BE2C (cell line): Measurements from ENCODE around the gene RASGRF1.

Experiments used
- DNase-seq: peaks from one replicate; pipeline ENCODE4 v3.0.0-alpha.2; 2020
- H3K27me3 ChIP-seq: fragments of 250-450 bp; sonication (Bioruptor Pico); 2 replicates; pipeline ENCODE4 v1.5.1; 2020; ENCODE audit warnings: mild to moderate bottlenecking
- H3K36me3 ChIP-seq: fragments of 250-450 bp; sonication (Bioruptor Pico); 2 replicates; pipeline ENCODE4 v1.5.1; 2020; ENCODE audit warnings: mild to moderate bottlenecking
- H3K4me1 ChIP-seq: fragments of 250-450 bp; sonication (Bioruptor Pico); 2 replicates; pipeline ENCODE4 v1.5.1; 2020
- H3K4me3 ChIP-seq: 2 replicates; pipeline ENCODE4 v1.5.1; 2011; ENCODE audit warnings: low read depth, low read length
- H3K9me3 ChIP-seq: fragments of 250-450 bp; sonication (Bioruptor Pico); 2 replicates; pipeline ENCODE4 v1.5.1; 2020
- TF ChIP-seq, protein P1 (sequence below): IDR thresholded peaks from 2 replicates; pipeline ENCODE4 v1.5.1; 2012; ENCODE audit warnings: mild to moderate bottlenecking, low read depth, low read length

The RASGRF1 gene

DNA sequence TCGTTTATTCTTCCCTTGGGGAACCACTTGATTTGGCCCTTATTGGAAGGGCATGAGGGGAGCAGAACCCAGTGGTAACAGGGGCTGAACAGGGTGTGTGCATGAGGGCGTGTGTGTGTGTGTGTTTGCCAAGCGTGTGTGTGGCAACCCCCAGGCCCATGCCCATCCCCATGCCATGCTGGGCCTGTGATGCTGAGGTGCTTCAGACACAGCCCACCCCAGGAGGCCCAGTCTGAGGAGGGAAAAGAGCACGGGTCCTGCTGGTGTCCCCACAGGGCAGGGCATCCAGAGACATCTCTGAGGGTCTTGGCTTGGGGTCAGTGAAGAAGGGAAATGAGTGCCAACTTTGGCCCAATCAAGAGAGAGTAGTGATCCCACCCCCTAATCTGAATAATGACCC, 71.6 kb downstream of the RASGRF1 start:
- Histone ChIP-seq H3K4me1 (no peaks in the 10 kb centered on the region), H3K27me3 (no peaks in the 10 kb centered on the region), H3K36me3 (no peaks in the 10 kb centered on the region), H3K9me3 (no peaks in the 10 kb centered on the region), H3K4me3 (no peak overlapping the region)
- DNase-seq: no peak
- TF ChIP-seq, protein P1, sequence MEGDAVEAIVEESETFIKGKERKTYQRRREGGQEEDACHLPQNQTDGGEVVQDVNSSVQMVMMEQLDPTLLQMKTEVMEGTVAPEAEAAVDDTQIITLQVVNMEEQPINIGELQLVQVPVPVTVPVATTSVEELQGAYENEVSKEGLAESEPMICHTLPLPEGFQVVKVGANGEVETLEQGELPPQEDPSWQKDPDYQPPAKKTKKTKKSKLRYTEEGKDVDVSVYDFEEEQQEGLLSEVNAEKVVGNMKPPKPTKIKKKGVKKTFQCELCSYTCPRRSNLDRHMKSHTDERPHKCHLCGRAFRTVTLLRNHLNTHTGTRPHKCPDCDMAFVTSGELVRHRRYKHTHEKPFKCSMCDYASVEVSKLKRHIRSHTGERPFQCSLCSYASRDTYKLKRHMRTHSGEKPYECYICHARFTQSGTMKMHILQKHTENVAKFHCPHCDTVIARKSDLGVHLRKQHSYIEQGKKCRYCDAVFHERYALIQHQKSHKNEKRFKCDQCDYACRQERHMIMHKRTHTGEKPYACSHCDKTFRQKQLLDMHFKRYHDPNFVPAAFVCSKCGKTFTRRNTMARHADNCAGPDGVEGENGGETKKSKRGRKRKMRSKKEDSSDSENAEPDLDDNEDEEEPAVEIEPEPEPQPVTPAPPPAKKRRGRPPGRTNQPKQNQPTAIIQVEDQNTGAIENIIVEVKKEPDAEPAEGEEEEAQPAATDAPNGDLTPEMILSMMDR: no peak

DNA sequence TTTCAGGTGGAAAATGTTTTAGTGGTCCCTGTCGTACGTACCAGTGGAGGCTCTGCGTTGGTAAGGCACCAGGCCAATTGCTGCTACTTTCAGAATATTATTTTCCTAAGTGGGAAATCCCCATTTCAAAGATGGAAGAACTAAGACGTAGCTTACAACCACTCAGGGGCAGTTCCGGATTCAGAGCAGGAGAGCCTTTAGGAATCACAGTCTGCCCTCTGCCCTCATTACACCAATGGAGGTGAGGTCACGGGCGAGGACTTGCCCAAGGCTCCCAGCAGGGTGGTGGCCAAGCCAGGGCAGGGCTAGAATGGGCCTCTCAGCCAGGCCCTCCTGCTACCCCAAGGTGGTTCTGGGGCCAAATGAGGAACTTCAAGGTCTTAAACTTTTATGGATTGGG, 72.6 kb downstream of the RASGRF1 start:
- H3K4me1 ChIP-seq: no peaks in the 10 kb centered on the region
- DNase-seq: no peak
- no peaks in the 10 kb centered on the region for H3K36me3 ChIP-seq
- H3K9me3 ChIP-seq: no peaks in the 10 kb centered on the region
- no peaks in the 10 kb centered on the region for H3K27me3 ChIP-seq
- TF ChIP-seq, protein P1: no peak
- no peak overlapping the region for H3K4me3 ChIP-seq

DNA sequence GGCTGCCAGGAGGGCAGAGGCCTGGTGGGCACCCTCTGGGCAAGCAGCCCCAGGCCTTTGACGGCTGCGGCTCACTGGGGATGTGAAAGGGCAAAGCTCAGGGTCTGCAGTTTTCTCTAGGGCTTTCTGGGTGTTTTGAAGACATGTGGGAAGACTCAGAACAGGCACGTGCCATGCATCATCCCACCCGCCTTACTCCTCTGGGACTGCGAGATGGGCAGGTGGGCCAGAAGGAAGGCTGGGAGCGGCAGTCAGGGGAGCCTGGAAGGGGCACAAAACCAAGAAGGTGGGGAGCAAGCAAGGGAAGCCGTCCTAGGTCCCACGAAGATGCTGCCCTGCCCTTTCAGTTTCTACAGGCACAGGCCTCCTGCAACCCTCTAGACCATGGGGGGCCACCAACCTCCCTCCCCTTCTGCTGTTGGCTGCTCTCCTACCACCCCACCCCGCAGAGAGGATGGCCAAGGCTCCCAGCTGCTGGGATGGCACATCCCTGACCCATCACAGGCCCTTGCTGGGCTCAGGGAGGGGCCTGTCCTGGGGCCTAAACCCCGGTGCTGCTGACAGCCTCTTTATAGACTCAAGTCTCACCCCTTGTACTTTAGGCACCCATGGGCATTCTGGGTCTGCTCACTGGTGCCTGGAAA, 73.9 kb downstream of the RASGRF1 start:
- no peak for DNase-seq
- Histone ChIP-seq H3K4me3 (no peak overlapping the region), H3K4me1 (no peaks in the 10 kb centered on the region), H3K9me3 (no peaks in the 10 kb centered on the region), H3K36me3 (no peaks in the 10 kb centered on the region), H3K27me3 (no peaks in the 10 kb centered on the region)
- TF ChIP-seq, protein P1: no peak

DNA sequence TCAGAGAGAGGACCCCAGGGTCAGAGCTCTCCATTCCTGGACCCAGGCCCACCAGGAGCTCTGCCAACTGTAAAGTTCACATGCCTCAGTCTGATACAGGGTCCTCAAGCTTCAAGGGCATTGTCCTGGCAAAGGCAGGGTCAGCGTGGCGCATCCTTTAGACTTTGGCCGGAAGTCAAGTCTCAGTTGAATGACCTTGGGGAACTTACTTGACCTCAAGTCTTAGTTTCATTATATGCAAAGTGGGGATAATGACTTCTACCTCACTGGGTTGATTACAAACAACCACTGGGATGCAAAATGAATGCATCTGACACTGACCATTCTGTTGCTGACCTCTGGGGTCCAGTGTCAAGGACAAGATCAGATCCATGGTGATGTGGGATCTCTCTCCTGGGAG, 75.2 kb downstream of the RASGRF1 start:
- DNase-seq: no peak
- Histone ChIP-seq H3K27me3 (no peaks in the 10 kb centered on the region), H3K36me3 (no peaks in the 10 kb centered on the region), H3K4me3 (no peak overlapping the region), H3K4me1 (no peaks in the 10 kb centered on the region), H3K9me3 (no peaks in the 10 kb centered on the region)
- TF ChIP-seq, protein P1: no peak

DNA sequence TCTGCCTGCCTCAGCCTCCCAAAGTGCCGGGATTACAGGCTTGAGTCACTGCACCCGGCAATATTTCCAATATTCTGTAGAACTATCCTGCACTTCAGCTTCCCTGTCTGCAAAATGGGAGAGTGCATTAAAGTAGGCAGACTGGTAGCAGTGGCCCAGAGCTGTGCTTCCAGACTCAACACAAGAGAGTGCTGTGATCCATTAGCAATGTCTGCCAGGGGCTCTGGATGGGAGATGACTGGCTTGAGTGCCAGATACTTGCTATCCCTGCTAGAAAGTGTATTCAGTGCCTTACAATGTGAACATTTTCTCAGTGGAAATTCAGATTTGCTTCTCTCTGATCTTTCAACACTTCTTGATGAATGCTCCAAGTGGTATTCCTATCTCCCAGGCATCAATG, 80.3 kb downstream of the RASGRF1 start:
- no peaks in the 10 kb centered on the region for H3K9me3 ChIP-seq
- H3K36me3 ChIP-seq: no peaks in the 10 kb centered on the region
- H3K4me3 ChIP-seq: no peak overlapping the region
- no peak for DNase-seq
- H3K4me1 ChIP-seq: no peaks in the 10 kb centered on the region; the same call in 1 of the 2 replicates
- no peaks in the 10 kb centered on the region for H3K27me3 ChIP-seq
- TF ChIP-seq, protein P1: no peak

DNA sequence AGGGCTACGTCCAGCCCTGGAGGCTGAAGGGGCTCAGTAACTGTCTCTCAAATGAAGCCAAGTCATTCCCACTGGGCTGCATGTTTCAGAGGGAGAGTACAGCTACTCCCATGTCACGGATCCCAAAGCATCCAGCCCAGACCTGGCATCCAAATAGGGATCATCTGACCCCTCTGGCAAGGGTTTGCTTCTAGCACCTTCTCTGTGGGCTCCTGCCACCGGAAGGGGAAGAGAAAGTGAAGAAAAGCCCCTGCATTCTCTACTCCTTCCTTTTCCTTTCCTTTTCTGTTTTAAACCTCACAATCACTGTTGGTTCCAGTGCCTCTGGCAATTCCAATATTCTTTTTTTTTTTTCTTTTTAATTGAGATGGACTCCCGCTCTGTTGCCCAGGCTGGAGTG, 81.2 kb downstream of the RASGRF1 start:
- Histone ChIP-seq H3K9me3 (no peaks in the 10 kb centered on the region), H3K27me3 (no peaks in the 10 kb centered on the region), H3K4me1 (peaks cover 4% of the 10 kb centered on the region), H3K36me3 (no peaks in the 10 kb centered on the region), H3K4me3 (no peak overlapping the region)
- TF ChIP-seq, protein P1: no peak
- DNase-seq: no peak
